Keratinocyte (primary cell): ENCODE data around the gene PRDM10.

ENCODE experiments used
- EZH2 ChIP-seq: IDR thresholded peaks from one replicate; pipeline ENCODE4 v1.6.1; 2012; ENCODE audit warnings: inconsistent platforms, mild to moderate bottlenecking, low read length, moderate library complexity
- TF ChIP-seq, protein P1 (sequence below), 3 experiments: IDR thresholded peaks in 1 of 3; conservative IDR thresholded peaks in 1 of 3; optimal IDR thresholded peaks in 1 of 3; 2 replicates in 2 of 3; 3 replicates in 1 of 3; pipeline versions ENCODE3 to v1.5.1; 2011; ENCODE audit warnings: low read length in 3 of 3, mild to moderate bottlenecking in 3 of 3, moderate library complexity in 2 of 3, control low read depth in 1 of 3, inconsistent platforms in 1 of 3; ENCODE audit not compliant: insufficient read depth in 2 of 3; ENCODE audit errors: extremely low read depth in 1 of 3

DNA sequence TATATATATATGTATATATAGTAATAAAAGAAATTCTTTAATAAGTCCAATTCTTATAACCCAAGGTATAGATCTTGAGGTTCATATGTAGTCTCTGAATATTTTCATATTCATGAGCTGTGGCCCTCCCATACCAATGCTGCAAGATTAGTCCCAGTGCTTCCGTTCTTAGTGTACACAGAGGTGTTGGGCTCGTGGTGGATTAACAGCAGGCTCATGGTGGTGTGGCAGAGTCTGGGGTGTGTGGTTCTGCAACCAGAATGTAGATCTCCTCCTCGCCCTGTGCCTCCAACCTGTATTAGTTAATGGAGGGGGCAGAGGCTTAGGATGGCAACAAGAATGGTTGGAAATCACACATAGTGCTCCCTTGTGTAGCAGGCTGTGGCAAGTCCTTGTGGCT is 16.8 kb downstream of the PRDM10 start:
- TF ChIP-seq, protein P1, sequence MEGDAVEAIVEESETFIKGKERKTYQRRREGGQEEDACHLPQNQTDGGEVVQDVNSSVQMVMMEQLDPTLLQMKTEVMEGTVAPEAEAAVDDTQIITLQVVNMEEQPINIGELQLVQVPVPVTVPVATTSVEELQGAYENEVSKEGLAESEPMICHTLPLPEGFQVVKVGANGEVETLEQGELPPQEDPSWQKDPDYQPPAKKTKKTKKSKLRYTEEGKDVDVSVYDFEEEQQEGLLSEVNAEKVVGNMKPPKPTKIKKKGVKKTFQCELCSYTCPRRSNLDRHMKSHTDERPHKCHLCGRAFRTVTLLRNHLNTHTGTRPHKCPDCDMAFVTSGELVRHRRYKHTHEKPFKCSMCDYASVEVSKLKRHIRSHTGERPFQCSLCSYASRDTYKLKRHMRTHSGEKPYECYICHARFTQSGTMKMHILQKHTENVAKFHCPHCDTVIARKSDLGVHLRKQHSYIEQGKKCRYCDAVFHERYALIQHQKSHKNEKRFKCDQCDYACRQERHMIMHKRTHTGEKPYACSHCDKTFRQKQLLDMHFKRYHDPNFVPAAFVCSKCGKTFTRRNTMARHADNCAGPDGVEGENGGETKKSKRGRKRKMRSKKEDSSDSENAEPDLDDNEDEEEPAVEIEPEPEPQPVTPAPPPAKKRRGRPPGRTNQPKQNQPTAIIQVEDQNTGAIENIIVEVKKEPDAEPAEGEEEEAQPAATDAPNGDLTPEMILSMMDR (optimal IDR thresholded peaks at IDR 0.05 in 1 of 3, IDR thresholded peaks at IDR 0.05 in 1 of 3, conservative IDR thresholded peaks at IDR 0.05 in 1 of 3; ENCODE audit: extremely low read depth in 1 of 3, insufficient read depth in 2 of 3, low read length in 3 of 3): no peak
- no peak for TF ChIP-seq EZH2
